ENCODE results near the gene ZNF618. TPM values are rescaled to one million over a fixed set of nuclear protein-coding genes. Genes with fewer than 3 reads are reported as not detected.
"Not testable (repeated sequence)": the region's sequence is repeated elsewhere in the genome, so short reads cannot be mapped to it uniquely, and the experiment has no call there.

Gene ZNF618
- total RNA-seq, 2 donors from 2014 or later: 0.33 to 1.4 TPM

GRCh38 chr9:114080195-114080772 is 204.2 kb downstream of the ZNF618 start:
- no peak overlapping the region for H3K27ac Mint-ChIP-seq
- H3K4me1 Mint-ChIP-seq (ENCODE audit: low read depth in 2 of 2): no peaks in the 10 kb centered on the region
- ATAC-seq (no peak), DNase-seq (ENCODE audit: low spot score) (no peak)
- H3K9me3 Mint-ChIP-seq: no peaks in the 10 kb centered on the region
- no peaks in the 10 kb centered on the region for H3K36me3 Mint-ChIP-seq
- no peak overlapping the region for H3K4me3 Mint-ChIP-seq
- H3K27me3 Mint-ChIP-seq: peaks cover 7 to 11% of the 10 kb centered on the region in 2 donors

- Mint-ChIP-seq H3K36me3 (no peaks in the 10 kb centered on the region), H3K27me3 (peaks cover under 1 to 6% of the 10 kb centered on the region in 2 donors), H3K4me1 (ENCODE audit: low read depth in 2 of 2) (no peaks in the 10 kb centered on the region), H3K27ac (no peak overlapping the region), H3K9me3 (no peaks in the 10 kb centered on the region), H3K4me3 (no peak overlapping the region)
- ATAC-seq (no peak), DNase-seq (ENCODE audit: low spot score) (no peak)
Observed at GRCh38 chr9:114080773-114081440, 204.8 kb downstream of the ZNF618 start.

GRCh38 chr9:114081441-114082016 is 205.4 kb downstream of the ZNF618 start:
- peaks cover 0 to 3% of the 10 kb centered on the region in 2 donors for H3K27me3 Mint-ChIP-seq
- no peak overlapping the region for H3K27ac Mint-ChIP-seq
- ATAC-seq (no peak), DNase-seq (ENCODE audit: low spot score) (no peak)
- H3K36me3 Mint-ChIP-seq: no peaks in the 10 kb centered on the region
- H3K4me3 Mint-ChIP-seq: no peak overlapping the region
- no peaks in the 10 kb centered on the region for H3K4me1 Mint-ChIP-seq (ENCODE audit: low read depth in 2 of 2)
- H3K9me3 Mint-ChIP-seq: no peaks in the 10 kb centered on the region

GRCh38 chr9:114082017-114082762 is 206.1 kb downstream of the ZNF618 start:
- no peaks in the 10 kb centered on the region for H3K4me1 Mint-ChIP-seq (ENCODE audit: low read depth in 2 of 2)
- H3K27ac Mint-ChIP-seq: no peak overlapping the region
- H3K27me3 Mint-ChIP-seq: peaks cover 0 to 3% of the 10 kb centered on the region in 2 donors
- peak; percentile 80 for DNase-seq (ENCODE audit: low spot score)
- peak; percentile 50 to 69 for ATAC-seq
- H3K4me3 Mint-ChIP-seq: no peak overlapping the region
- no peaks in the 10 kb centered on the region for H3K36me3 Mint-ChIP-seq
- H3K9me3 Mint-ChIP-seq: no peaks in the 10 kb centered on the region

- not testable (repeated sequence) for H3K27ac Mint-ChIP-seq; DNase-seq (ENCODE audit: low spot score); H3K4me3 Mint-ChIP-seq; ATAC-seq; H3K9me3 Mint-ChIP-seq; H3K36me3 Mint-ChIP-seq; H3K27me3 Mint-ChIP-seq; H3K4me1 Mint-ChIP-seq (ENCODE audit: low read depth in 2 of 2)
Observed at GRCh38 chr9:114082763-114083412, 206.8 kb downstream of the ZNF618 start.

GRCh38 chr9:114083666-114084065 is 207.6 kb downstream of the ZNF618 start:
- H3K27ac Mint-ChIP-seq: no peak overlapping the region
- peaks cover 0 to 3% of the 10 kb centered on the region in 2 donors for H3K27me3 Mint-ChIP-seq
- DNase-seq (ENCODE audit: low spot score) (no peak), ATAC-seq (no peak)
- H3K4me3 Mint-ChIP-seq: no peak overlapping the region
- H3K36me3 Mint-ChIP-seq: no peaks in the 10 kb centered on the region
- no peaks in the 10 kb centered on the region for H3K9me3 Mint-ChIP-seq
- no peaks in the 10 kb centered on the region for H3K4me1 Mint-ChIP-seq (ENCODE audit: low read depth in 2 of 2)

- no peak for DNase-seq (ENCODE audit: low spot score)
- no peaks in the 10 kb centered on the region for H3K36me3 Mint-ChIP-seq
- no peak overlapping the region for H3K27ac Mint-ChIP-seq
- H3K4me1 Mint-ChIP-seq (ENCODE audit: low read depth in 2 of 2): no peaks in the 10 kb centered on the region
- no peaks in the 10 kb centered on the region for H3K9me3 Mint-ChIP-seq
- no peak overlapping the region for H3K4me3 Mint-ChIP-seq
- peaks cover 0 to 3% of the 10 kb centered on the region in 2 donors for H3K27me3 Mint-ChIP-seq
- ATAC-seq: no peak
Observed at GRCh38 chr9:114084282-114085073, 208.4 kb downstream of the ZNF618 start.

GRCh38 chr9:114085387-114085789 is 209.3 kb downstream of the ZNF618 start:
- DNase-seq (ENCODE audit: low spot score) (no peak), ATAC-seq (no peak)
- H3K36me3 Mint-ChIP-seq: no peaks in the 10 kb centered on the region
- no peak overlapping the region for H3K4me3 Mint-ChIP-seq
- no peaks in the 10 kb centered on the region for H3K4me1 Mint-ChIP-seq (ENCODE audit: low read depth in 2 of 2)
- no peak overlapping the region for H3K27ac Mint-ChIP-seq
- no peaks in the 10 kb centered on the region for H3K9me3 Mint-ChIP-seq
- H3K27me3 Mint-ChIP-seq: peaks cover 0 to 3% of the 10 kb centered on the region in 2 donors

GRCh38 chr9:114086009-114086408 is 209.9 kb downstream of the ZNF618 start:
- H3K4me1 Mint-ChIP-seq (ENCODE audit: low read depth in 2 of 2): no peaks in the 10 kb centered on the region
- H3K27me3 Mint-ChIP-seq: peaks cover 0 to 3% of the 10 kb centered on the region in 2 donors
- no peak overlapping the region for H3K4me3 Mint-ChIP-seq
- DNase-seq (ENCODE audit: low spot score) (no peak), ATAC-seq (no peak)
- H3K9me3 Mint-ChIP-seq: no peaks in the 10 kb centered on the region
- no peaks in the 10 kb centered on the region for H3K36me3 Mint-ChIP-seq
- no peak overlapping the region for H3K27ac Mint-ChIP-seq

- no peak overlapping the region for H3K27ac Mint-ChIP-seq
- H3K4me1 Mint-ChIP-seq (ENCODE audit: low read depth in 2 of 2): no peaks in the 10 kb centered on the region
- peaks cover 0 to 3% of the 10 kb centered on the region in 2 donors for H3K27me3 Mint-ChIP-seq
- H3K9me3 Mint-ChIP-seq: no peaks in the 10 kb centered on the region
- no peak overlapping the region for H3K4me3 Mint-ChIP-seq
- DNase-seq (ENCODE audit: low spot score) (no peak), ATAC-seq (no peak)
- H3K36me3 Mint-ChIP-seq: no peaks in the 10 kb centered on the region
Observed at GRCh38 chr9:114086607-114087006, 210.5 kb downstream of the ZNF618 start.

- no peak for ATAC-seq
- Mint-ChIP-seq H3K27ac (no peak overlapping the region), H3K4me1 (ENCODE audit: low read depth in 2 of 2) (no peaks in the 10 kb centered on the region), H3K9me3 (no peaks in the 10 kb centered on the region), H3K4me3 (no peak overlapping the region), H3K36me3 (no peaks in the 10 kb centered on the region), H3K27me3 (peaks cover 0 to 3% of the 10 kb centered on the region in 2 donors)
- no peak for DNase-seq (ENCODE audit: low spot score)
Observed at GRCh38 chr9:114087721-114088120, 211.6 kb downstream of the ZNF618 start.

- H3K36me3 Mint-ChIP-seq: no peaks in the 10 kb centered on the region
- no peaks in the 10 kb centered on the region for H3K9me3 Mint-ChIP-seq
- H3K27me3 Mint-ChIP-seq: peaks cover 0 to 3% of the 10 kb centered on the region in 2 donors
- no peak overlapping the region for H3K27ac Mint-ChIP-seq
- DNase-seq (ENCODE audit: low spot score): no peak
- no peak for ATAC-seq
- no peak overlapping the region for H3K4me3 Mint-ChIP-seq
- H3K4me1 Mint-ChIP-seq (ENCODE audit: low read depth in 2 of 2): no peaks in the 10 kb centered on the region
Observed at GRCh38 chr9:114088571-114089170, 212.6 kb downstream of the ZNF618 start.
